Measurements from ENCODE around the gene PWP2.

GRCh38 chr21:44079846-44080245 lies 27.4 kb upstream of the PWP2 start:
- TF ChIP-seq CTCF (conservative IDR thresholded peaks at IDR 0.05; ENCODE audit: low read depth, low read length) (no peak), EZH2 (IDR thresholded peaks at IDR 0.05; ENCODE audit: low read length, unreplicated experiment) (no peak)
